Astrocyte (in vitro differentiated cells and primary cell): ENCODE measurements around the gene SYNGR2. TPM values are rescaled to one million over a fixed set of nuclear protein-coding genes. Genes with fewer than 3 reads are reported as not detected.

Experiments
- DNase-seq: peaks from one replicate; pipeline ENCODE4 v3.0.0-alpha.2; 2010; ENCODE audit warnings: low read depth
- FAIRE-seq: peaks from 2 replicates; lab custom pipeline; 2011; peaks lifted over from hg19 to GRCh38; lab: Jason Lieb, UNC
- H2AFZ ChIP-seq: 2 replicates; pipeline ENCODE4 v1.6.0; 2012; ENCODE audit warnings: low read depth, low read length, inconsistent platforms
- H3K27ac ChIP-seq: 2 replicates; pipeline ENCODE4 v1.5.1; 2011; ENCODE audit warnings: low read depth, low read length, inconsistent platforms
- H3K27me3 ChIP-seq: 2 replicates; pipeline ENCODE4 v1.6.0; 2011; ENCODE audit warnings: low read length, inconsistent platforms; ENCODE audit not compliant: insufficient read depth
- H3K36me3 ChIP-seq: 2 replicates; pipeline ENCODE4 v1.5.1; 2011; ENCODE audit warnings: low read length, inconsistent platforms; ENCODE audit not compliant: insufficient read depth
- H3K4me1 ChIP-seq: 2 replicates; pipeline ENCODE4 v1.5.1; 2011; ENCODE audit warnings: low read length, inconsistent platforms; ENCODE audit not compliant: insufficient read depth
- H3K4me2 ChIP-seq: 2 replicates; pipeline ENCODE4 v1.6.0; 2012; ENCODE audit warnings: low read length, inconsistent platforms
- H3K4me3 ChIP-seq: 2 replicates; pipeline ENCODE4 v1.5.1; 2011; ENCODE audit warnings: low read depth, mild to moderate bottlenecking, low read length, inconsistent platforms; ENCODE audit not compliant: insufficient read depth
- H3K79me2 ChIP-seq: 2 replicates; pipeline ENCODE4 v1.6.0; 2012; ENCODE audit warnings: mild to moderate bottlenecking, low read length, inconsistent platforms; ENCODE audit not compliant: insufficient read depth
- H3K9ac ChIP-seq: 2 replicates; pipeline ENCODE4 v1.6.0; 2012; ENCODE audit warnings: mild to moderate bottlenecking, low read length, inconsistent platforms
- H3K9me3 ChIP-seq: 2 replicates; pipeline ENCODE4 v1.5.1; 2012; ENCODE audit warnings: low read depth, mild to moderate bottlenecking, low read length, inconsistent platforms; ENCODE audit not compliant: insufficient read depth
- H4K20me1 ChIP-seq: 2 replicates; pipeline ENCODE4 v1.6.0; 2012; ENCODE audit warnings: low read length, inconsistent platforms; ENCODE audit not compliant: insufficient read depth
- H3K27ac Mint-ChIP-seq: one replicate; pipeline ENCODE4 v1.8.0; 2021; ENCODE audit warnings: mild to moderate bottlenecking, mixed read lengths; ENCODE audit not compliant: unreplicated experiment
- H3K27me3 Mint-ChIP-seq: one replicate; pipeline ENCODE4 v1.8.0; 2021; ENCODE audit warnings: low read depth, mixed read lengths; ENCODE audit not compliant: unreplicated experiment
- H3K36me3 Mint-ChIP-seq: one replicate; pipeline ENCODE4 v1.8.0; 2021; ENCODE audit warnings: low read depth, mixed read lengths; ENCODE audit not compliant: unreplicated experiment
- H3K4me1 Mint-ChIP-seq: one replicate; pipeline ENCODE4 v1.8.0; 2021; ENCODE audit warnings: low read depth, mixed read lengths; ENCODE audit not compliant: unreplicated experiment
- H3K4me3 Mint-ChIP-seq: one replicate; pipeline ENCODE4 v1.8.0; 2021; ENCODE audit warnings: mild to moderate bottlenecking, moderate library complexity, mixed read lengths; ENCODE audit not compliant: unreplicated experiment
- H3K9me3 Mint-ChIP-seq: one replicate; pipeline ENCODE4 v1.8.0; 2021; ENCODE audit warnings: mild to moderate bottlenecking, mixed read lengths; ENCODE audit not compliant: unreplicated experiment
- CTCF ChIP-seq: IDR thresholded peaks from 2 replicates; pipeline ENCODE4 v1.5.1; 2011; ENCODE audit warnings: low read depth, mild to moderate bottlenecking, inconsistent platforms, low read length, moderate library complexity; ENCODE audit not compliant: insufficient read depth
- EZH2 ChIP-seq: IDR thresholded peaks from 2 replicates; pipeline ENCODE4 v1.6.1; 2012; ENCODE audit warnings: mild to moderate bottlenecking, low read length, inconsistent platforms; ENCODE audit not compliant: insufficient read depth
- total RNA-seq: library from RNA; stranded (reverse); gene quantifications from 2 replicates; pipeline ENCODE4 v1.2.1, GENCODE V29; 2021

The SYNGR2 gene
- total RNA-seq, 1 donor from 2014 or later: 82.2 TPM

GRCh38 chr17:78172249-78173051 lies 4.1 kb downstream of the SYNGR2 start:
- TF ChIP-seq CTCF (no peak), EZH2 (no peak)
- no peak overlapping the region for H2AFZ ChIP-seq
- peaks cover 10% of the 10 kb centered on the region for H3K36me3 Mint-ChIP-seq
- DNase-seq (no peak), FAIRE-seq (no peak)
- H3K36me3 ChIP-seq: no peaks in the 10 kb centered on the region
- no peaks in the 10 kb centered on the region for H3K9me3 Mint-ChIP-seq
- peaks cover 4% of the 10 kb centered on the region for H3K4me1 ChIP-seq
- no peak overlapping the region for H3K4me3 Mint-ChIP-seq
- no peak overlapping the region for H3K27ac ChIP-seq
- no peaks in the 10 kb centered on the region for H3K27me3 ChIP-seq
- peaks cover 6% of the 10 kb centered on the region for H3K4me1 Mint-ChIP-seq
- H4K20me1 ChIP-seq: peaks cover 16% of the 10 kb centered on the region
- H3K79me2 ChIP-seq: no peaks in the 10 kb centered on the region
- no peak overlapping the region for H3K4me3 ChIP-seq
- no peak overlapping the region for H3K27ac Mint-ChIP-seq
- H3K27me3 Mint-ChIP-seq: peaks cover 2% of the 10 kb centered on the region
- no peak overlapping the region for H3K4me2 ChIP-seq
- no peaks in the 10 kb centered on the region for H3K9me3 ChIP-seq
- H3K9ac ChIP-seq: no peak overlapping the region

GRCh38 chr17:78173097-78173715 lies 4.8 kb downstream of the SYNGR2 start:
- peaks cover 4% of the 10 kb centered on the region for H3K4me1 ChIP-seq
- H3K27ac Mint-ChIP-seq: peak overlapping the region; percentile 53
- FAIRE-seq: no peak
- H3K4me1 Mint-ChIP-seq: peaks cover 6% of the 10 kb centered on the region
- H3K4me3 Mint-ChIP-seq: no peak overlapping the region
- H3K4me3 ChIP-seq: no peak overlapping the region
- no peaks in the 10 kb centered on the region for H3K9me3 Mint-ChIP-seq
- no peak overlapping the region for H3K27ac ChIP-seq
- H3K4me2 ChIP-seq: no peak overlapping the region
- no peak for DNase-seq
- peaks cover 2% of the 10 kb centered on the region for H3K27me3 Mint-ChIP-seq
- no peak for TF ChIP-seq EZH2
- TF ChIP-seq CTCF: no peak
- no peaks in the 10 kb centered on the region for H3K27me3 ChIP-seq
- H2AFZ ChIP-seq: no peak overlapping the region
- no peak overlapping the region for H3K9ac ChIP-seq
- H3K79me2 ChIP-seq: no peaks in the 10 kb centered on the region
- peaks cover 10% of the 10 kb centered on the region for H3K36me3 Mint-ChIP-seq
- peaks cover 16% of the 10 kb centered on the region for H4K20me1 ChIP-seq
- H3K9me3 ChIP-seq: no peaks in the 10 kb centered on the region
- no peaks in the 10 kb centered on the region for H3K36me3 ChIP-seq
